SK-N-SH (cell line): Measurements from ENCODE around the gene AGBL1. TPM values are rescaled to one million over a fixed set of nuclear protein-coding genes. Genes with fewer than 3 reads are reported as not detected.
"Not testable (repeated sequence)": the region's sequence is repeated elsewhere in the genome, so short reads cannot be mapped to it uniquely, and the experiment has no call there.

Experiments used
- CTCF ChIA-PET: fragments of 300-600, 350-600 bp; formaldehyde crosslinking; extraction: SDS; loops from one replicate; lab custom pipeline; 2021; lab: Yijun Ruan, JAX
- POLR2A ChIA-PET: fragments of 350-600 bp; sonication (Branson Sonifier 250); formaldehyde crosslinking; extraction: SDS; loops from one replicate; lab custom pipeline; 2020; ENCODE audit warnings: antibody characterized with exemption, inconsistent platforms; lab: Yijun Ruan, JAX
- DNase-seq: peaks from one replicate; pipeline ENCODE4 v3.0.0; 2012
- H2AFZ ChIP-seq: fragments of 200-600 bp; sonication (generic); 2 replicates; pipeline ENCODE4 v1.8.1; 2016; ENCODE audit warnings: antibody characterized with exemption, mild to moderate bottlenecking, low read depth
- H3F3A ChIP-seq: fragments of 200-600 bp; sonication (generic); replicated peaks from 2 replicates; pipeline ENCODE3; 2016; ENCODE audit warnings: antibody characterized with exemption, mild to moderate bottlenecking; ENCODE audit not compliant: insufficient read depth
- H3K27ac ChIP-seq, 2 experiments: fragments of 200-500 bp in 1 of 2; fragments of 200-600 bp in 1 of 2; sonication (Bioruptor generic) in 1 of 2; sonication (generic), shearing (Covaris generic) in 1 of 2; 2 replicates each; pipeline versions ENCODE4 v1.5.1 to v1.6.1; 2014 to 2016; ENCODE audit warnings: low read depth in 2 of 2, inconsistent platforms in 1 of 2, low read length in 1 of 2, mild to moderate bottlenecking in 1 of 2, mixed read lengths in 1 of 2
- H3K27me3 ChIP-seq: fragments of 200-600 bp; sonication (generic), shearing (Covaris generic); 2 replicates; pipeline ENCODE4 v1.6.1; 2016; ENCODE audit warnings: mixed run types; ENCODE audit not compliant: insufficient read depth
- H3K36me3 ChIP-seq, 2 experiments: fragments of 200-500 bp in 1 of 2; fragments of 200-600 bp in 1 of 2; sonication (Bioruptor generic) in 1 of 2; sonication (generic) in 1 of 2; replicated peaks in 1 of 2; 2 replicates each; pipeline versions ENCODE3 to v1.5.1; 2014 to 2016; ENCODE audit warnings: low read length in 1 of 2, mild to moderate bottlenecking in 1 of 2; ENCODE audit not compliant: insufficient read depth in 2 of 2, control insufficient read depth in 1 of 2
- H3K4me1 ChIP-seq, 2 experiments: fragments of 200-500 bp in 1 of 2; fragments of 200-600 bp in 1 of 2; sonication (Bioruptor generic) in 1 of 2; sonication (generic), shearing (Covaris generic) in 1 of 2; 2 replicates each; pipeline versions ENCODE4 v1.5.1 to v1.6.1; 2014 to 2016; ENCODE audit warnings: low read depth in 1 of 2, low read length in 1 of 2, mixed run types in 1 of 2; ENCODE audit not compliant: insufficient read depth in 2 of 2, control insufficient read depth in 1 of 2
- H3K4me2 ChIP-seq: fragments of 200-600 bp; sonication (generic), shearing (Covaris generic); 2 replicates; pipeline ENCODE4 v1.6.1; 2017; ENCODE audit warnings: mixed run types
- H3K4me3 ChIP-seq, 2 experiments: fragments of 200-500 bp in 1 of 2; fragments of 200-600 bp in 1 of 2; sonication (Bioruptor generic) in 1 of 2; sonication (generic), shearing (Covaris generic) in 1 of 2; 2 replicates each; pipeline versions ENCODE4 v1.5.1 to v1.8.1; 2014 to 2016; ENCODE audit warnings: low read depth in 2 of 2, inconsistent platforms in 1 of 2, low read length in 1 of 2, mild to moderate bottlenecking in 1 of 2, mixed read lengths in 1 of 2, moderate library complexity in 1 of 2
- H3K79me2 ChIP-seq: fragments of 200-600 bp; sonication (generic); 2 replicates; pipeline ENCODE4 v1.8.1; 2017; ENCODE audit warnings: mild to moderate bottlenecking; ENCODE audit not compliant: insufficient read depth
- H3K9ac ChIP-seq: fragments of 200-600 bp; sonication (generic); 2 replicates; pipeline ENCODE4 v1.6.1; 2017; ENCODE audit warnings: mixed run types
- H3K9me2 ChIP-seq: fragments of 200-600 bp; sonication (generic); 2 replicates; pipeline ENCODE4 v1.6.1; 2017; ENCODE audit warnings: mixed run types
- H3K9me3 ChIP-seq: fragments of 200-600 bp; sonication (generic); 2 replicates; pipeline ENCODE4 v1.6.1; 2017; ENCODE audit warnings: mixed run types, mild to moderate bottlenecking, moderate library complexity
- H4K20me1 ChIP-seq: fragments of 200-600 bp; sonication (generic); 2 replicates; pipeline ENCODE4 v1.6.1; 2017; ENCODE audit warnings: mild to moderate bottlenecking, mixed run types; ENCODE audit not compliant: insufficient read depth
- CHD2 ChIP-seq: fragments of 150-350 bp; IDR thresholded peaks from 2 replicates; pipeline ENCODE4 v1.6.1; 2018; ENCODE audit warnings: low read length; ENCODE audit not compliant: partially characterized antibody
- ELF1 ChIP-seq: IDR thresholded peaks from 2 replicates; pipeline ENCODE4 v1.4.0; 2012
- EP300 ChIP-seq, 2 experiments: IDR thresholded peaks; 2 replicates each; pipeline versions ENCODE4 v1.4.0 to v1.6.1; 2012; ENCODE audit warnings: borderline replicate concordance in 1 of 2, low read depth in 1 of 2, low read length in 1 of 2
- EZH2phosphoT487 ChIP-seq: fragments of 200-600 bp; sonication (generic); IDR thresholded peaks from 2 replicates; pipeline ENCODE4 v1.6.1; 2017; ENCODE audit warnings: low read depth, mixed run types, mild to moderate bottlenecking, antibody characterized with exemption, moderate library complexity, borderline replicate concordance
- FOSL2 ChIP-seq: IDR thresholded peaks from 2 replicates; pipeline ENCODE4 v1.4.0; 2012; ENCODE audit warnings: low read depth, mild to moderate bottlenecking, moderate library complexity, borderline replicate concordance
- FOXJ3 ChIP-seq: sonication (generic); formaldehyde crosslinking; IDR thresholded peaks from 2 replicates; pipeline ENCODE4 v1.5.1; 2020; ENCODE audit warnings: mild to moderate bottlenecking, missing genetic modification reagents
- GATA2 ChIP-seq: sonication (generic); formaldehyde crosslinking; IDR thresholded peaks from 2 replicates; pipeline ENCODE4 v1.5.0; 2020; ENCODE audit warnings: mild to moderate bottlenecking, missing genetic modification reagents
- JUND ChIP-seq: IDR thresholded peaks from 2 replicates; pipeline ENCODE4 v1.4.0; 2012
- RCOR1 ChIP-seq: fragments of 150-350 bp; IDR thresholded peaks from 2 replicates; pipeline ENCODE4 v1.6.1; 2017; ENCODE audit warnings: antibody characterized with exemption, low read length
- RFX5 ChIP-seq: IDR thresholded peaks from 2 replicates; pipeline ENCODE4 v1.6.1; 2012; ENCODE audit warnings: mild to moderate bottlenecking, improper control_type of control experiment, low read length
- RXRA ChIP-seq: IDR thresholded peaks from 2 replicates; pipeline ENCODE4 v1.4.0; 2012; ENCODE audit warnings: low read depth, mild to moderate bottlenecking, borderline replicate concordance
- SMC3 ChIP-seq: IDR thresholded peaks from 2 replicates; pipeline ENCODE4 v1.6.1; 2012; ENCODE audit warnings: low read depth, low read length, improper control_type of control experiment
- TAF1 ChIP-seq: IDR thresholded peaks from 2 replicates; pipeline ENCODE4 v1.6.1; 2012; ENCODE audit warnings: low read depth, mild to moderate bottlenecking, low read length, moderate library complexity, borderline replicate concordance
- YY1 ChIP-seq: IDR thresholded peaks from 2 replicates; pipeline ENCODE4 v1.4.0; 2012; ENCODE audit warnings: low read depth, mild to moderate bottlenecking
- WGBS: methylation state at CpG from one replicate; pipeline ENCODE4 v1.1.6; 2017; ENCODE audit warnings: low lambda C conversion rate; 5-methylcytosine and 5-hydroxymethylcytosine counted together
- polyA plus RNA-seq, 3 experiments: library from polyadenylated mRNA; depleted of rRNA; stranded (reverse); fragments of >200 nt; gene quantifications; 2 replicates each; pipeline ENCODE4 v1.2.3, GENCODE V29; 2012
- TF ChIP-seq, protein P1 (sequence below): IDR thresholded peaks from 2 replicates; pipeline ENCODE4 v1.4.0; 2012; ENCODE audit warnings: low read depth, borderline replicate concordance
- TF ChIP-seq, protein P2 (sequence below): IDR thresholded peaks from 2 replicates; pipeline ENCODE4; 2012

AGBL1 gene
- polyA plus RNA-seq, 1 of the 3 experiments (the other 2 are of a cell fraction), result not detected

DNA sequence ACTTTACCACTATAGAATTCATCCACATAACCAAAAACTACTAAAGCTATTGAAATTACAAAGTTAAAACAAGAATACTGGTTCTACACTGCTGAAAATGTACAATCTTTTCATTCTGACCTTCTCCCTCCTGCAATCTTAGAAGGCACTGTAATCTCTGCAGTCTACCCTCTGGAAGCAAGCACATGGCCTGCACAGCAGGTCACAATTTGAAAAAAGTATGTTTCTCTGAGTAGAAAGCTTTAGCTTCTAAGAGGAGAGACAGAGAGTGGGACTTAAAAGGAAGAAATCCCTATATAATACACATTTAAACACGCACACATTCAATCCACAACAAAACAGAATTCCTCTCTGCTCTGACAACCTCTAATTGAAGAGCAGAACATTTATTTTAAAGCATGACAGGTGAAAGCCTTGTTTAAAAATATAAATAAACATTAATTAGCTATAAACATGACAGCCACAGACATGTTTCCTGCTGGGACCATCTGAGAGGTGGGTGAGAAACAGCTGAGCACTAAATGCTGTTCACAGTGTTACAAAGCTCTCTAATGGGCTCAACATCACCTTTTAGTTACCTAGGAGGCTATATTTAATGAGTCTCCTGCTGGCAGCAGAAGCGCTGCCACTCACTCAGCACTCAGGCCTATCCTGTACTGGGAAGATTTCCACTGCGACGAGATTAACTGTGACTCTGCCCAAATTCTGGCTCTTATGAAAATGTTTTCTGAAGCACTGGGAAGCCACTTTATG lies 447.4 kb downstream of the AGBL1 start (continued):
- TF ChIP-seq, protein P1, sequence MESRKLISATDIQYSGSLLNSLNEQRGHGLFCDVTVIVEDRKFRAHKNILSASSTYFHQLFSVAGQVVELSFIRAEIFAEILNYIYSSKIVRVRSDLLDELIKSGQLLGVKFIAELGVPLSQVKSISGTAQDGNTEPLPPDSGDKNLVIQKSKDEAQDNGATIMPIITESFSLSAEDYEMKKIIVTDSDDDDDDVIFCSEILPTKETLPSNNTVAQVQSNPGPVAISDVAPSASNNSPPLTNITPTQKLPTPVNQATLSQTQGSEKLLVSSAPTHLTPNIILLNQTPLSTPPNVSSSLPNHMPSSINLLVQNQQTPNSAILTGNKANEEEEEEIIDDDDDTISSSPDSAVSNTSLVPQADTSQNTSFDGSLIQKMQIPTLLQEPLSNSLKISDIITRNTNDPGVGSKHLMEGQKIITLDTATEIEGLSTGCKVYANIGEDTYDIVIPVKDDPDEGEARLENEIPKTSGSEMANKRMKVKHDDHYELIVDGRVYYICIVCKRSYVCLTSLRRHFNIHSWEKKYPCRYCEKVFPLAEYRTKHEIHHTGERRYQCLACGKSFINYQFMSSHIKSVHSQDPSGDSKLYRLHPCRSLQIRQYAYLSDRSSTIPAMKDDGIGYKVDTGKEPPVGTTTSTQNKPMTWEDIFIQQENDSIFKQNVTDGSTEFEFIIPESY, result no peak
- TF ChIP-seq FOSL2 (no peak), ELF1 (no peak), RXRA (no peak), RCOR1 (no peak), EZH2phosphoT487 (no peak), RFX5 (no peak)
- TF ChIP-seq, all 33 proteins: peak for 0

DNA sequence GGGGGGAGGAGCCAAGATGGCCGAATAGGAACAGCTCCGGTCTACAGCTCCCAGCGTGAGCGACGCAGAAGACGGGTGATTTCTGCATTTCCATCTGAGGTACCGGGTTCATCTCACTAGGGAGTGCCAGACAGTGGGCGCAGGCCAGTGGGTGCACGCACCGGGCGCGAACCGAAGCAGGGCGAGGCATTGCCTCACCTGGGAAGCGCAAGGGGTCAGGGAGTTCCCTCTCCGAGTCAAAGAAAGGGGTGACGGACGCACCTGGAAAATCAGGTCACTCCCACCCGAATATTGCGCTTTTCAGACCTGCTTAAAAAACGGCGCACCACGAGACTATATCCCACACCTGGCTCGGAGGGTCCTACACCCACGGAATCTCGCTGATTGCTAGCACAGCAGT lies 448.4 kb downstream of the AGBL1 start:
- DNase-seq, H3K4me1 ChIP-seq, H3F3A ChIP-seq, H3K79me2 ChIP-seq, H3K4me3 ChIP-seq, H2AFZ ChIP-seq, POLR2A ChIA-PET, H3K9me3 ChIP-seq, H3K9me2 ChIP-seq, H3K4me2 ChIP-seq, H3K9ac ChIP-seq, H3K27me3 ChIP-seq, H3K27ac ChIP-seq, H4K20me1 ChIP-seq, H3K36me3 ChIP-seq, CTCF ChIA-PET: not testable (repeated sequence)
- WGBS, result 73% methylated on average over 25 of the region's 26 CpGs

DNA sequence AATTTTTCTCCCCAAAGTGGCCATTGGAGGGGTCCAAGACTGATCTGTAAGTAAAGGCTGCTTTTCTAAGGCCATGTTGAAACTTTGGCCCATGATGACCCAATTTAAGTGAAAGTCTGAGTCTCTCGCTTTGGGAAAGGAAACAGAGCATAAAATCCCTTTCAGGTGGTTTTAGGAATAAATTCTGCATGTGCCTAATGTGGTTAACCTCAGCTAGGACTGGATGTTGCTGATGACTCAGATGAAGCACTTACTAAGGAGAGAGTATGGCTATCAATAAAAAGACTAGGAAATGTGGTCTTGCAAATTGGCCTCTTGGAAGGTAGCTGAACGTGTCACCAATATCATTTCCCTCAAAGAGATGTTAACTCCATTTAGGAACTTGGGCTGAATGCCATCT lies 458.5 kb downstream of the AGBL1 start:
- no peaks in the 10 kb centered on the region for H3K9me2 ChIP-seq
- no peaks in the 10 kb centered on the region for H3F3A ChIP-seq
- H3K4me3 ChIP-seq, result no peak overlapping the region
- TF ChIP-seq, protein P2, sequence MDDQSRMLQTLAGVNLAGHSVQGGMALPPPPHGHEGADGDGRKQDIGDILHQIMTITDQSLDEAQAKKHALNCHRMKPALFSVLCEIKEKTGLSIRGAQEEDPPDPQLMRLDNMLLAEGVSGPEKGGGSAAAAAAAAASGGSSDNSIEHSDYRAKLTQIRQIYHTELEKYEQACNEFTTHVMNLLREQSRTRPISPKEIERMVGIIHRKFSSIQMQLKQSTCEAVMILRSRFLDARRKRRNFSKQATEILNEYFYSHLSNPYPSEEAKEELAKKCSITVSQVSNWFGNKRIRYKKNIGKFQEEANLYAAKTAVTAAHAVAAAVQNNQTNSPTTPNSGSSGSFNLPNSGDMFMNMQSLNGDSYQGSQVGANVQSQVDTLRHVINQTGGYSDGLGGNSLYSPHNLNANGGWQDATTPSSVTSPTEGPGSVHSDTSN, result no peak
- TF ChIP-seq JUND (no peak), CHD2 (no peak), TAF1 (no peak), GATA2 (CRISPR knock-in tag) (no peak), SMC3 (no peak), FOXJ3 (no peak), EP300 (IDR thresholded peaks at IDR 0.05; ENCODE audit: borderline replicate concordance in 1 of 2, low read depth in 1 of 2, low read length in 1 of 2) (no peak), YY1 (no peak)
- TF ChIP-seq, protein P1, result no peak
- H3K9ac ChIP-seq, result no peak overlapping the region
- H3K36me3 ChIP-seq, result no peaks in the 10 kb centered on the region
- no peaks in the 10 kb centered on the region for H3K4me1 ChIP-seq
- H2AFZ ChIP-seq, result no peak overlapping the region
- H3K9me3 ChIP-seq, result no peaks in the 10 kb centered on the region
- no peaks in the 10 kb centered on the region for H4K20me1 ChIP-seq
- H3K27me3 ChIP-seq, result no peaks in the 10 kb centered on the region
- H3K4me2 ChIP-seq, result no peak overlapping the region
- H3K79me2 ChIP-seq, result no peaks in the 10 kb centered on the region
- POLR2A ChIA-PET, result no interaction called here
- no peak overlapping the region for H3K27ac ChIP-seq
- WGBS, result 6% methylated on average over 2 of the region's 2 CpGs
- no peak for DNase-seq
- CTCF ChIA-PET, result no interaction called here
